GM21786 (cell line): ENCODE measurements around the gene HSPB7.
"Not testable (repeated sequence)": the region's sequence is repeated elsewhere in the genome, so short reads cannot be mapped to it uniquely, and the experiment has no call there.

Source experiments
- ATAC-seq: cut with Tn5 transposase; IDR thresholded peaks from one replicate; pipeline ENCODE4 v1.9.1; 2021; ENCODE audit not compliant: unreplicated experiment

HSPB7 gene

DNA sequence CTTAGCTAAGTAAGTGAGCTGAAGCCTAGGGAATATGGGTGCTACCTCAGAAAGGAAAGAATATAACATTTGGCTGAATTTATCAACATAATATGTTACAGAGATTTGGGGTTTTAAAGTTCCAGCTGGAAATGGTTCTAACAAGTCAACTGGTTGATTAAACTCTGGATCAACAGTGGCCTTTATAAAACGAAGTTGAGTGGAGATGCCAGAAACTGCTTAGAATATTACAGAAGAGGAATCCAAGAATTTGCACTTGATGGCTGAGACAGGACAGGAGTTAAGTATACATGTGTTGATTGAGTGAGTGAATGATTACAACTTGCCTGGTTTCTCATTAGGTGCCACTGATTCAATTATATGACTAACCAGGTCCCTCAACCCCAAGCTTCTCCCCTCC lies 34.6 kb downstream of the HSPB7 start:
- no peak for ATAC-seq

- ATAC-seq, result no peak
These were observed 36.2 kb downstream of the HSPB7 start for GRCh38 chr1:15981679-15982078.

- not testable (repeated sequence) for ATAC-seq
These were observed 39.9 kb downstream of the HSPB7 start for GRCh38 chr1:15977947-15978346.

- peak; percentile 70 for ATAC-seq
These were observed 41.8 kb downstream of the HSPB7 start, which contains the start of gene ZBTB17 for GRCh38 chr1:15975805-15976680. Gene ZBTB17 (minus strand): TSS chr1:15976101. CDS start chr1:15948495, 27,606 bp downstream.

DNA sequence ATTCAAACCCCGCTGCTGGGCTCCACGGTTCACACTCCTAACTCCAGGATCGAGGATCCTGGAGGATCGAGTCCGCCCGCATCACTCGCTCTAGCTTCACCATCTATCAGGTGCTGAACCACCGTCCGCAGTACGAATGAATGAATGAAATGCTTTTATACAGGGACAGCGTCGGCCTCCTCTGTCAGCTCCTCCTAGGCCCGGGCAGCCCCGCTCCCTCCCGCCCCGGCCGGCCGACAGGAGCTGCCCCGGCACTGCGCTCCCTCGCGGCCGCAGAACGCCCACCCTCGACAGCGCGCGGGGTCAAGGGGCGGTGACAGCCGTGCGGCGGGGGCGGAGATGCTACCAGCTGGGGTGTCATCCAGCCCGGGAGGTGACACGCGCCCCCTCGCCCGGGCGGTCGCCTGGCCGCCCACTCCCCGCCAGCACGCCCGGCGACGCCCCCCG lies 42.5 kb downstream of the HSPB7 start:
- ATAC-seq, result peak; percentile 46

DNA sequence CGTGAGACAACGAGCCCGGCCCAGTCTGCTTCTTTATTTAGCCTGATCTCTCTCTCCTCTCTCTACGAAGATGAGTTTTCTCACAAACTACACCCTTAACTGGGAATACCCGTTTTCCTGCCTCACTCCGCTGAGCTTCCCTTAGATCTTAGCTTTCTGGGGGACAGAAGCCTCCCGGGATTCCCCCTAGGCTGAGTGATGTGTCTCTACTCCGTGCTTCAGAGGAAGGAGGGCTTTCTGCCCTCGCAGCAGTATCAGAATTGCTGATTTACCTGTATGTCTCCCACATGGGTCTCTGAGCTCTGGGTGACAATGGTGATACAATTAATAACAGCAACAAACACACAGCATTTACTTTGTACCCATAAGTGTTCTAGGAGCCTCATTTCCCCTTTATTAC lies 43.0 kb downstream of the HSPB7 start:
- ATAC-seq, result peak; percentile 26

DNA sequence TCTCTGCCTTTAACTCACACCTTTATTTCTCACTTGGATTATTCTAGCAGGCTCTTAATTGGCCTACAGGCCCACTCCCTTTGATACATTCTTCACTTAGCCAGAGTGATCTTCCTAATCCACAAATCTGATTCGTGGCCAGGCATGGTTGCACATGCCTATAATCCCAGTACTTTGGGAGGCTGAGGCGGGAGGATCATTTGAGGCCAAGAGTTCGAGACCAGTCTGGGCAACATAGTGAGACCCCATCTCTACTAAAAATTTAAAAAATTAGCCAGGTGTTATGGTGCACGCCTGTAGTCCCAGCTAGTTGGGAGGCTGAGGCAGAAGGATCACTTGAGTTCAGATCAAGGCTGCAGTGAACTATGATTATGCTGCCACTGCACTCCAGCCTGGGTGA lies 44.1 kb downstream of the HSPB7 start:
- no peak for ATAC-seq

DNA sequence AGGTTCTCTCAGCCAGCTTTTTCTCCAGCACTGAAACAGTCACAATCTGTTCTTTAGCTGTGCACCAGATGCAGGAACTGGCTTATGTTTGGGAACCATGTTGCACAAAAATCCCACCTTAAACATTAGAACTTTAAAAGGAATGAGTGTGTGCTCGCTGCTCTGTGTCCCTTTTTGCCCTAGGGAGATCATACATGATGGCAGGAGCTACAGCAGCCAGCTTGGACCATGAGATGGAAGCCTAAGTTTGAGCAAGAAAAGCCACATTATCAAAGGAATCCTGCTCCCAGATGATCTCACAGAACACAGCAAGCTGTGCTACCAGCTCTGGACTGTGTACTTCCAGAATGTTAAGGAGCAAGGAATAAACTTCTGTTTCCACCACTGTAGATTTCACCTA lies 45.4 kb downstream of the HSPB7 start:
- ATAC-seq, result no peak

GRCh38 chr1:15970911-15971310 lies 46.9 kb downstream of the HSPB7 start:
- no peak for ATAC-seq

GRCh38 chr1:15969321-15969880 lies 48.4 kb downstream of the HSPB7 start:
- no peak for ATAC-seq

GRCh38 chr1:15968172-15968571 lies 49.7 kb downstream of the HSPB7 start:
- ATAC-seq, result no peak

DNA sequence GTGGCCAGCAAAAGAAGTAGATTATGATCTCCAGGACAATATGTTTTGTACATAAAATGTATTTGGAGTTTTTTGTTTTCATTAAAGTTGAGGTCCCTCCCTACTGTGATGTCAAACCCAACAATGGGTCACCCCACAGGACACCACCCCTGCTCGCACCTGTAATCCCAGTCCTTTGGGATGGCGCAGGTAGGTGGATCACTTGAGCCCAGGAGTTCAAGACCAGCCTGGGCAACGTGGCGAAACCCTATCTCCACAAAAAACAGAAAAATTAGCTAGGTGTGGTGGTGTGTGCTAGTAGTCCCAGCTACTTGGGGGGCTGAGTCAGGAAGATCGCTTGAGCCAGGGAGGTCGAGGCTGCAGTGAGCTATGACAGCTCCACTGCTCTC lies 50.9 kb downstream of the HSPB7 start:
- no peak for ATAC-seq

- peak; percentile 68 for ATAC-seq
These were observed 51.5 kb downstream of the HSPB7 start for GRCh38 chr1:15966081-15966955.

DNA sequence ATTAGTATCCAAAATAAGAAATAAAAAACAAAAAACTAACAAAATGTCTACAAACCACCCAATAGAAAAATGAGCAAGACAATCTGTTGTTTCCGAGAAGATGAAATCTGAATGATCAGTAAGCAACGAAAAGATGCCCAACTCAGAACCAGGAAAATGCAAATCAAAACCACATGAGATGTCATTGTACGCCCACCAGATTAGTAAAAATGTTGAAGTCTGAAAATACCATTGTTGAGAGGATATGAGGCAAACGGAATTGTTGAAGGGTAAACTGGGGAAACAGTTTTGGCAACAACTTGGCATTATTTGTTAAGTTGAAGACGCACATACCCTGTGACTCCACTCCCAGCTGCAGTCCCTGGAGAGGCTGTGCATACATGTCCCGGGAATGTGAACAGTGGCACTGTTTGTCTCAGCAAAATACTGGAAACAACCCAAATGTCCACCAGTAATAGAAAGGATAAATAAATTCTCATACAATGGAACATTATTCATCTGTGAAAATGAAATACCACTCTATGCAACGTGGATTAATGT lies 52.5 kb downstream of the HSPB7 start:
- ATAC-seq, result no peak
